K562 (cell line): ENCODE results near the gene DENND2A. TPM values are rescaled to one million over a fixed set of nuclear protein-coding genes. Genes with fewer than 3 reads are reported as not detected.

Experiments used
- ATAC-seq: fragments of 200-7000 bp; cut with Tn5 transposase; 3 replicates; pipeline ENCODE4 v1.9.1; 2020; ENCODE audit warnings: moderate library complexity
- BruUV-seq: library from RNA; stranded (reverse); fragments of 400-500 nt; replicated peaks from 2 replicates; lab custom pipeline; 2021; lab: Mats Ljungman, UMichigan
- CTCF ChIA-PET: fragments of 300-600 bp; formaldehyde crosslinking; extraction: SDS; loops from one replicate; lab custom pipeline; 2021; ENCODE audit warnings: low intra/inter-chr PET ratio; lab: Yijun Ruan, JAX
- POLR2A ChIA-PET: fragments of 300-600, 350-650 bp; sonication (Branson Sonifier 250); formaldehyde crosslinking; extraction: SDS; loops from one replicate; lab custom pipeline; 2021; ENCODE audit warnings: antibody characterized with exemption, inconsistent platforms; lab: Yijun Ruan, JAX
- DNase-seq, 4 experiments: peaks; one replicate each; pipeline versions ENCODE4 v3.0.0 to v3.0.0-alpha.2; 2011 to 2018; ENCODE audit warnings: low spot score in 3 of 4, mixed read lengths in 3 of 4; ENCODE audit errors: extremely low read depth in 1 of 4
- FAIRE-seq: peaks from 2 replicates; lab custom pipeline; 2011; peaks lifted over from hg19 to GRCh38; lab: Jason Lieb, UNC
- H2AFZ ChIP-seq: 2 replicates; pipeline ENCODE4 v1.6.0; 2011; ENCODE audit warnings: low read depth, low read length, control low read depth, inconsistent platforms
- H3K27ac ChIP-seq: fragments of 200-600 bp; 3 replicates; pipeline ENCODE4 v1.8.0; 2011; ENCODE audit warnings: low read depth, mild to moderate bottlenecking, control low read depth, inconsistent platforms, low read length, moderate library complexity, mixed read lengths; ENCODE audit errors: extremely low read depth
- H3K27me3 ChIP-seq, 2 experiments: fragments of 300-600 bp in 1 of 2; 2 replicates in 1 of 2; 3 replicates in 1 of 2; pipeline versions ENCODE4 v1.6.0 to v1.8.0; 2011; ENCODE audit warnings: inconsistent platforms in 2 of 2, low read length in 2 of 2, mild to moderate bottlenecking in 1 of 2, mixed read lengths in 1 of 2, moderate library complexity in 1 of 2; ENCODE audit not compliant: control insufficient read depth in 2 of 2, insufficient read depth in 2 of 2
- H3K36me3 ChIP-seq: fragments of 300-600 bp; 3 replicates; pipeline ENCODE4 v1.8.0; 2011; ENCODE audit warnings: mild to moderate bottlenecking, low read length, inconsistent platforms; ENCODE audit not compliant: control insufficient read depth, insufficient read depth
- H3K4me1 ChIP-seq, 2 experiments: fragments of 200-600 bp in 1 of 2; replicated peaks in 1 of 2; 2 replicates in 1 of 2; 3 replicates in 1 of 2; pipeline versions ENCODE4 v1.5.1 to v1.8.0; 2011; ENCODE audit warnings: inconsistent platforms in 2 of 2, low read length in 2 of 2, mild to moderate bottlenecking in 1 of 2, mixed read lengths in 1 of 2, moderate library complexity in 1 of 2; ENCODE audit not compliant: control insufficient read depth in 2 of 2, insufficient read depth in 2 of 2
- H3K4me2 ChIP-seq: 2 replicates; pipeline ENCODE4 v1.6.1; 2011; ENCODE audit warnings: low read length, control low read depth, inconsistent platforms, mixed read lengths; ENCODE audit not compliant: insufficient read depth
- H3K4me3 ChIP-seq: fragments of 200-600 bp; sonication (generic), shearing (Covaris generic); 2 replicates; pipeline ENCODE4 v1.5.1; 2016; ENCODE audit warnings: control low read depth, inconsistent platforms
- H3K79me2 ChIP-seq: fragments of 200-600 bp; 3 replicates; pipeline ENCODE4 v1.8.0; 2011; ENCODE audit warnings: low read length, inconsistent platforms; ENCODE audit not compliant: control insufficient read depth, insufficient read depth
- H3K9ac ChIP-seq, 2 experiments: 2 replicates each; pipeline versions ENCODE4 v1.6.0 to v1.6.1; 2011; ENCODE audit warnings: low read depth in 2 of 2, low read length in 2 of 2, control low read depth in 1 of 2, inconsistent platforms in 1 of 2, mild to moderate bottlenecking in 1 of 2, mixed read lengths in 1 of 2; ENCODE audit not compliant: insufficient read depth in 1 of 2
- H3K9me1 ChIP-seq: one replicate; pipeline ENCODE4 v1.6.0; 2011; ENCODE audit warnings: inconsistent platforms, mild to moderate bottlenecking, low read length, moderate library complexity; ENCODE audit not compliant: control insufficient read depth, insufficient read depth
- H3K9me3 ChIP-seq: replicated peaks from 2 replicates; pipeline ENCODE4 v1.5.1; 2011; ENCODE audit warnings: low read depth, low read length, inconsistent platforms; ENCODE audit not compliant: control insufficient read depth, insufficient read depth
- H4K20me1 ChIP-seq: replicated peaks from 2 replicates; pipeline ENCODE4 v1.6.1; 2011; ENCODE audit warnings: low read length, inconsistent platforms, mixed read lengths; ENCODE audit not compliant: control insufficient read depth, insufficient read depth
- ATF2 ChIP-seq: sonication (generic); formaldehyde crosslinking; IDR thresholded peaks from 2 replicates; pipeline ENCODE4 v1.8.1; 2022; ENCODE audit warnings: missing genetic modification reagents
- COPS2 ChIP-seq: fragments of 450-650 bp; conservative IDR thresholded peaks from 2 replicates; pipeline ENCODE4 v1.6.1; 2016; ENCODE audit warnings: mild to moderate bottlenecking, moderate library complexity
- FOXJ3 ChIP-seq: sonication (generic); formaldehyde crosslinking; IDR thresholded peaks from 2 replicates; pipeline ENCODE4 v1.4.0; 2020; ENCODE audit warnings: mild to moderate bottlenecking, missing genetic modification reagents
- FOXP4 ChIP-seq: sonication (generic); formaldehyde crosslinking; IDR thresholded peaks from 2 replicates; pipeline ENCODE4 v1.8.0; 2022; ENCODE audit warnings: mild to moderate bottlenecking, missing genetic modification reagents, borderline replicate concordance
- RFX7 ChIP-seq: fragments of 250-450 bp; sonication (Bioruptor Pico); IDR thresholded peaks from 2 replicates; pipeline ENCODE4 v1.5.1; 2021; ENCODE audit warnings: mild to moderate bottlenecking
- RHOXF2B ChIP-seq: fragments of 250-450 bp; sonication (Bioruptor Pico); conservative IDR thresholded peaks from 2 replicates; pipeline ENCODE4 v1.5.1; 2021
- SNRNP70 ChIP-seq: fragments of 200-400 bp; formaldehyde crosslinking; optimal IDR thresholded peaks from 2 replicates; pipeline ENCODE3; 2017; ENCODE audit warnings: low read depth, low read length
- SRSF1 ChIP-seq: fragments of 200-400 bp; formaldehyde crosslinking; IDR thresholded peaks from 2 replicates; pipeline ENCODE4 v1.6.1; 2017; ENCODE audit warnings: mild to moderate bottlenecking, low read depth, low read length, moderate library complexity
- TFAP4 ChIP-seq: sonication (generic); formaldehyde crosslinking; IDR thresholded peaks from 2 replicates; pipeline ENCODE4 v1.8.0; 2022; ENCODE audit warnings: missing genetic modification reagents, mild to moderate bottlenecking, moderate library complexity, borderline replicate concordance
- THAP7 ChIP-seq: fragments of 250-450 bp; sonication (Bioruptor Pico); IDR thresholded peaks from 2 replicates; pipeline ENCODE4 v1.5.0; 2021
- U2AF2 ChIP-seq: fragments of 200-400 bp; formaldehyde crosslinking; optimal IDR thresholded peaks from 2 replicates; pipeline ENCODE3; 2017; ENCODE audit warnings: low read depth, mild to moderate bottlenecking, low read length
- ZBTB49 ChIP-seq: sonication (generic); formaldehyde crosslinking; IDR thresholded peaks from 2 replicates; pipeline ENCODE4 v1.8.0; 2022; ENCODE audit warnings: missing genetic modification reagents, mild to moderate bottlenecking, borderline replicate concordance
- ZBTB9 ChIP-seq: fragments of 450-650 bp; formaldehyde crosslinking; IDR thresholded peaks from 2 replicates; pipeline ENCODE4 v1.4.0; 2020; ENCODE audit warnings: mild to moderate bottlenecking, moderate library complexity
- ZFX ChIP-seq: sonication (generic); formaldehyde crosslinking; IDR thresholded peaks from 2 replicates; pipeline ENCODE4 v1.8.0; 2022; ENCODE audit warnings: mild to moderate bottlenecking, missing genetic modification reagents, moderate library complexity
- WGBS: fragments of 100-300 bp; shearing (Covaris generic); methylation state at CpG from one replicate; pipeline ENCODE4 v1.1.6; 2016; ENCODE audit warnings: low coverage, mixed read lengths; ENCODE audit not compliant: insufficient coverage; ENCODE audit errors: missing lambda C conversion rate; 5-methylcytosine and 5-hydroxymethylcytosine counted together
- in situ Hi-C: fragments of 300-500 bp; cut with MboI; formaldehyde crosslinking; loops from 4 replicates; pipeline ENCODE4 v1.15.0; 2018; ENCODE audit warnings: inconsistent platforms, mixed read lengths
- intact Hi-C: fragments of 100-400 bp; cut with micrococcal nuclease; formaldehyde crosslinking; loops from 2 replicates; pipeline ENCODE4 v1.14.2; 2022
- polyA plus RNA-seq, 8 experiments: library from polyadenylated mRNA; depleted of rRNA in 4 of 8; stranded (reverse) in 5 of 8; unstranded in 3 of 8; fragments of >200 nt; fragmentation: Nextera tagmentation in 2 of 8; fragmentation: Illumina TruSeq in 1 of 8; extraction: Ambion mirVana in 2 of 8; extraction: Trizol in 1 of 8; gene quantifications; 2 replicates each; pipeline versions ENCODE4 v1.2.1 to v1.2.3, GENCODE V29; 2011 to 2014; ENCODE audit warnings: inconsistent platforms in 1 of 8, missing spikeins in 1 of 8
- total RNA-seq, 7 experiments: library from RNA; depleted of rRNA in 6 of 7; stranded (reverse); fragments of >200 nt in 6 of 7; fragmentation: Illumina TruSeq in 2 of 7; extraction: Trizol in 2 of 7; gene quantifications; 2 replicates each; pipeline versions ENCODE4 v1.2.1 to v1.2.3, GENCODE V29; 2011 to 2021; ENCODE audit warnings: low replicate concordance in 1 of 7

Gene DENND2A
- total and polyA plus RNA-seq, 9 of the 15 experiments (the other 6 are each of a cell fraction or from before 2014, with no cell fraction given): not detected

GRCh38 chr7:140604076-140604475 lies 36.5 kb downstream of the DENND2A start:
- ChIA-PET CTCF (no interaction called here), POLR2A (interaction anchor here (1.3 kb wide), 1 partner anchor 14 kb away, joined by 4 read pairs; no protein-coding TSS in a partner anchor)
- in situ Hi-C loops (no loop called here), intact Hi-C loops (no loop called here)
- no peak overlapping the region for H2AFZ ChIP-seq
- H3K4me1 ChIP-seq: no peaks in the 10 kb centered on the region
- 8% methylated on average over 7 of the region's 7 CpGs for WGBS
- no peak overlapping the region for H3K4me2 ChIP-seq
- ATAC-seq (no peak), FAIRE-seq (no peak), DNase-seq (no peak)
- 0 out of 2 replicates have a peak, but pooled peaks cover 9% of the 10 kb centered on the region for H4K20me1 ChIP-seq
- H3K9me3 ChIP-seq: no peaks in the 10 kb centered on the region
- BruUV-seq: no TSS peak
- H3K79me2 ChIP-seq: no peaks in the 10 kb centered on the region
- H3K4me3 ChIP-seq: no peak overlapping the region
- no peaks in the 10 kb centered on the region for H3K9me1 ChIP-seq
- no peak overlapping the region for H3K9ac ChIP-seq
- H3K36me3 ChIP-seq: no peaks in the 10 kb centered on the region
- H3K27ac ChIP-seq: no peak overlapping the region
- peaks cover 64 to 79% of the 10 kb centered on the region in 2 experiments for H3K27me3 ChIP-seq
- TF ChIP-seq ZBTB49 (CRISPR knock-in tag) (no peak), ZBTB9 (CRISPR knock-in tag) (no peak), COPS2 (no peak), RHOXF2B (CRISPR knock-in tag) (no peak), ATF2 (CRISPR knock-in tag) (no peak), U2AF2 (no peak), RFX7 (no peak), SRSF1 (no peak), TFAP4 (no peak), FOXJ3 (CRISPR knock-in tag) (no peak), FOXP4 (CRISPR knock-in tag) (no peak), ZFX (CRISPR knock-in tag) (no peak), SNRNP70 (no peak), THAP7 (no peak)
